Esophagus (tissue), 2 donors: Measurements from ENCODE around the gene CSNK2A1. TPM values are rescaled to one million over a fixed set of nuclear protein-coding genes. Genes with fewer than 3 reads are reported as not detected.

Source experiments
- H3K27ac ChIP-seq, 2 donors: one replicate each; pipeline ENCODE4 v1.5.1; 2013; ENCODE audit warnings: low read depth in 2 of 2, mild to moderate bottlenecking in 2 of 2, inconsistent platforms in 1 of 2, low read length in 1 of 2, moderate library complexity in 1 of 2
- H3K27me3 ChIP-seq, 2 donors: one replicate each; pipeline ENCODE4 v1.6.1; 2013; ENCODE audit warnings: low read length in 2 of 2, control low read depth in 1 of 2, mild to moderate bottlenecking in 1 of 2; ENCODE audit not compliant: insufficient read depth in 2 of 2, control insufficient read depth in 1 of 2
- H3K36me3 ChIP-seq, 2 donors: one replicate each; pipeline ENCODE4 v1.6.1; 2013; ENCODE audit warnings: low read length in 1 of 2; ENCODE audit not compliant: control insufficient read depth in 2 of 2, insufficient read depth in 2 of 2
- H3K4me1 ChIP-seq, 2 donors: one replicate each; pipeline ENCODE4 v1.6.1; 2013; ENCODE audit warnings: low read length in 1 of 2; ENCODE audit not compliant: control insufficient read depth in 2 of 2, insufficient read depth in 2 of 2
- H3K4me3 ChIP-seq, 2 donors: one replicate each; pipeline ENCODE4 v1.5.1; 2013; ENCODE audit warnings: low read length in 2 of 2, mild to moderate bottlenecking in 2 of 2, low read depth in 1 of 2, moderate library complexity in 1 of 2
- H3K9me3 ChIP-seq, 2 donors: one replicate each; pipeline ENCODE4 v1.6.1; 2013; ENCODE audit warnings: mild to moderate bottlenecking in 2 of 2, low read depth in 1 of 2, low read length in 1 of 2, moderate library complexity in 1 of 2; ENCODE audit not compliant: control insufficient read depth in 2 of 2, insufficient read depth in 1 of 2
- WGBS, 2 donors: extraction: QIAGEN DNeasy Blood & Tissue Kit; methylation state at CpG; one replicate each; pipeline ENCODE4 v1.1.7; 2013; 5-methylcytosine and 5-hydroxymethylcytosine counted together
- polyA plus RNA-seq, 2 donors: library from polyadenylated mRNA; stranded (reverse); fragments of 200-250 nt; gene quantifications; one replicate each; pipeline ENCODE4 v1.2.3, GENCODE V29; 2013
- donor health status: healthy with polysubstance abuse.
- donor health status: Bipolar disorder and iron deficiency.

Gene CSNK2A1
- polyA plus RNA-seq, 2 donors: 22.2 to 31.7 TPM

DNA sequence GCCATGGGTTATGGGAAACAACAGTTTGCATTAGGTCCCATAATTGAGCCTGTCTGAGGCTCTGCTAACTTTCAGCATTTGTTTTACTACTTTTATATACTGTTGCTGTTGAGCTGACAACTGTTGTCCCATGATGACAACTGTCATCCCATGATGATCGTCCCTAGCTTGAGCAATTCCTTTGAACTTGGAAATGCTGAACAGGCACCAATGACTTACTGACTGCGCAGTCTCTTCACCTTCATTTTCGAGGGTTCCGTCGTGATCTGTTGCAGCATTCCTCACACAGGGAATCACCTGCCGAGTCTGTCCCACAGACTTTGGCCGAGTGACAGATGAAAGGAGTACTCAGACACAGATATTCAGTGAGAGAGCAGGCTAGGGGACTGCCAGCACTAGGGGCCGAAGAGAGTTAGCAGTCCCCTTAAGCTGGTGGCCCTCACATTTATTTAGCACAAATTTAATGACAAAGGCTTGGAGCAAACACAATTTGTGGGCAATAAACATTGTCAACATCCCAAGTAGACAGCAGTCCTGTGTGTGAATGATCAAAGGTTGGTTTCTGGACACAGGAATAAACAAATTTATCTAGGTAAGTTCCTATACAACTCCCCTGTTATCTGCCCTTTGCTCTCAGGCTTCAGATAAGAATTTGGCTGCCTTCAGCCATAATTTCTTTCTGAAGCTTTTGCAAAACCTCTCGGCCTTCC lies 71.3 kb downstream of the CSNK2A1 start:
- Histone ChIP-seq H3K9me3 (no peaks in the 10 kb centered on the region), H3K36me3 (no peaks in the 10 kb centered on the region), H3K27me3 (no peaks in the 10 kb centered on the region), H3K27ac (no peak overlapping the region), H3K4me1 (no peaks in the 10 kb centered on the region), H3K4me3 (no peak overlapping the region)
- WGBS, 2 donors: 87 to 90% methylated on average over 9 of the region's 9 CpGs

- WGBS, 2 donors: 85 to 89% methylated on average over 8 of the region's 8 CpGs
Observed at GRCh38 chr20:469746-470490, 73.7 kb downstream of the CSNK2A1 start.

GRCh38 chr20:467755-468154 lies 75.8 kb downstream of the CSNK2A1 start:
- WGBS, 2 donors: 89% methylated on average over 7 of the region's 7 CpGs
- no peaks in the 10 kb centered on the region for H3K36me3 ChIP-seq
- no peaks in the 10 kb centered on the region for H3K27me3 ChIP-seq
- H3K4me1 ChIP-seq: peaks cover 0 to 2% of the 10 kb centered on the region in 2 donors
- no peak overlapping the region for H3K27ac ChIP-seq
- H3K4me3 ChIP-seq: no peak overlapping the region
- H3K9me3 ChIP-seq: no peaks in the 10 kb centered on the region

More at GRCh38 chr20:469746-470490, 73.7 kb downstream of the CSNK2A1 start:
- H3K4me1 ChIP-seq: no peaks in the 10 kb centered on the region
- H3K4me3 ChIP-seq: no peak overlapping the region
- no peaks in the 10 kb centered on the region for H3K36me3 ChIP-seq
- no peaks in the 10 kb centered on the region for H3K9me3 ChIP-seq
- H3K27me3 ChIP-seq: no peaks in the 10 kb centered on the region
- H3K27ac ChIP-seq: no peak overlapping the region

GRCh38 chr20:462199-462991 lies 81.2 kb downstream of the CSNK2A1 start, which contains the start of gene TBC1D20:
TBC1D20 (minus strand) TSS chr20:462533; CDS start chr20:462405, 128 bp downstream.
- peak within 1 kb of the TSS; percentile 90 to 93 for H3K27ac ChIP-seq
- H3K36me3 ChIP-seq: peaks cover 0 to 2% of the 10 kb centered on the region in 2 donors
- H3K9me3 ChIP-seq: no peaks in the 10 kb centered on the region
- WGBS, 2 donors: 0 to 1% methylated on average over 75 to 80 of the region's 80 CpGs
- no peaks in the 10 kb centered on the region for H3K27me3 ChIP-seq
- peaks cover 0 to 4% of the 10 kb centered on the region in 2 donors for H3K4me1 ChIP-seq
- peak within 1 kb of the TSS; percentile 70 to 92 for H3K4me3 ChIP-seq

- Histone ChIP-seq H3K27me3 (no peaks in the 10 kb centered on the region), H3K4me3 (peak overlapping the region; percentile 70 to 92), H3K4me1 (peaks cover 0 to 4% of the 10 kb centered on the region in 2 donors), H3K27ac (peak overlapping the region; percentile 90 to 93), H3K9me3 (no peaks in the 10 kb centered on the region), H3K36me3 (peaks cover 0 to 4% of the 10 kb centered on the region in 2 donors)
- 8 to 10% methylated on average over 46 to 60 of the region's 60 CpGs for WGBS, 2 donors
Observed at GRCh38 chr20:461254-462198, 82.1 kb downstream of the CSNK2A1 start.

GRCh38 chr20:460707-461106 lies 82.9 kb downstream of the CSNK2A1 start:
- peaks cover 0 to 4% of the 10 kb centered on the region in 2 donors for H3K36me3 ChIP-seq
- peaks cover 0 to 4% of the 10 kb centered on the region in 2 donors for H3K4me1 ChIP-seq
- H3K9me3 ChIP-seq: no peaks in the 10 kb centered on the region
- no peaks in the 10 kb centered on the region for H3K27me3 ChIP-seq
- H3K4me3 ChIP-seq: peak overlapping the region in 1 of 2 donors; percentile 70
- 38 to 46% methylated on average over 2 of the region's 2 CpGs for WGBS, 2 donors
- no peak overlapping the region for H3K27ac ChIP-seq

GRCh38 chr20:460180-460579 lies 83.4 kb downstream of the CSNK2A1 start:
- Histone ChIP-seq H3K27ac (no peak overlapping the region), H3K36me3 (peaks cover 0 to 4% of the 10 kb centered on the region in 2 donors), H3K27me3 (no peaks in the 10 kb centered on the region), H3K4me1 (peaks cover 0 to 4% of the 10 kb centered on the region in 2 donors), H3K4me3 (peak overlapping the region in 1 of 2 donors; percentile 70), H3K9me3 (no peaks in the 10 kb centered on the region)
- 30 to 31% methylated on average over 3 of the region's 3 CpGs for WGBS, 2 donors

GRCh38 chr20:458776-459175 lies 84.8 kb downstream of the CSNK2A1 start:
- Histone ChIP-seq H3K9me3 (no peaks in the 10 kb centered on the region), H3K4me1 (peaks cover 0 to 4% of the 10 kb centered on the region in 2 donors), H3K27me3 (no peaks in the 10 kb centered on the region), H3K36me3 (peaks cover 0 to 4% of the 10 kb centered on the region in 2 donors), H3K4me3 (no peak overlapping the region), H3K27ac (no peak overlapping the region)
- 57 to 66% methylated on average over 6 of the region's 6 CpGs for WGBS, 2 donors
